CD14-positive monocyte (primary cell): ENCODE results near the gene FAM107B. TPM values are rescaled to one million over a fixed set of nuclear protein-coding genes. Genes with fewer than 3 reads are reported as not detected.

Experiments
- DNase-seq, 3 donors: peaks; one replicate each; pipeline ENCODE4 v3.0.0-alpha.2; 2011 to 2022
- H2AFZ ChIP-seq: 2 replicates; pipeline ENCODE4 v1.6.0; 2012; ENCODE audit warnings: mild to moderate bottlenecking, low read depth, low read length, inconsistent platforms; ENCODE audit not compliant: insufficient read depth, poor library complexity, severe bottlenecking
- H3K27ac ChIP-seq, 2 donors: 1 replicate in 1 of 2; 2 replicates in 1 of 2; pipeline ENCODE4 v1.5.1; 2012 to 2013; ENCODE audit warnings: low read length in 2 of 2, control low read depth in 1 of 2, inconsistent platforms in 1 of 2, low read depth in 1 of 2, mild to moderate bottlenecking in 1 of 2
- H3K27me3 ChIP-seq, 2 donors: one replicate each; pipeline versions ENCODE4 v1.6.0 to v1.6.1; 2011 to 2013; ENCODE audit warnings: low read length in 2 of 2; ENCODE audit not compliant: control insufficient read depth in 2 of 2, insufficient read depth in 2 of 2
- H3K36me3 ChIP-seq, 2 donors: replicated peaks in 1 of 2; 1 replicate in 1 of 2; 2 replicates in 1 of 2; pipeline versions ENCODE4 v1.5.1 to v1.6.1; 2012 to 2013; ENCODE audit warnings: low read length in 2 of 2, control low read depth in 1 of 2, inconsistent platforms in 1 of 2, mild to moderate bottlenecking in 1 of 2; ENCODE audit not compliant: insufficient read depth in 2 of 2, control insufficient read depth in 1 of 2
- H3K4me1 ChIP-seq, 2 donors: 1 replicate in 1 of 2; 2 replicates in 1 of 2; pipeline versions ENCODE4 v1.5.1 to v1.6.1; 2012 to 2013; ENCODE audit warnings: low read length in 2 of 2, control low read depth in 1 of 2, inconsistent platforms in 1 of 2, mild to moderate bottlenecking in 1 of 2, moderate library complexity in 1 of 2; ENCODE audit not compliant: insufficient read depth in 2 of 2, control insufficient read depth in 1 of 2
- H3K4me2 ChIP-seq: replicated peaks from 2 replicates; pipeline ENCODE3; 2012; ENCODE audit warnings: low read length, moderate library complexity, mild to moderate bottlenecking; ENCODE audit not compliant: poor library complexity, severe bottlenecking; ENCODE audit errors: extremely low read depth
- H3K4me3 ChIP-seq, 3 experiments: fragments of 200-600 bp in 1 of 3; sonication (generic) in 1 of 3; replicated peaks in 1 of 3; 1 replicate in 2 of 3; 2 replicates in 1 of 3; pipeline ENCODE4 v1.5.1; 2011 to 2013; ENCODE audit warnings: low read length in 3 of 3, mild to moderate bottlenecking in 3 of 3, control low read depth in 2 of 3, low read depth in 2 of 3, inconsistent platforms in 1 of 3, moderate library complexity in 1 of 3
- H3K79me2 ChIP-seq: 2 replicates; pipeline ENCODE4 v1.6.0; 2012; ENCODE audit warnings: mild to moderate bottlenecking, control low read depth, inconsistent platforms, low read length, moderate library complexity; ENCODE audit not compliant: insufficient read depth
- H3K9ac ChIP-seq: 2 replicates; pipeline ENCODE4 v1.6.0; 2017; ENCODE audit warnings: low read length, mild to moderate bottlenecking; ENCODE audit not compliant: insufficient read depth, poor library complexity, severe bottlenecking
- H3K9me3 ChIP-seq, 2 donors: replicated peaks in 1 of 2; 1 replicate in 1 of 2; 2 replicates in 1 of 2; pipeline versions ENCODE4 v1.5.1 to v1.6.1; 2012 to 2013; ENCODE audit warnings: low read length in 2 of 2, control low read depth in 1 of 2; ENCODE audit not compliant: control insufficient read depth in 1 of 2, insufficient read depth in 1 of 2
- H4K20me1 ChIP-seq: 2 replicates; pipeline ENCODE4 v1.6.0; 2012; ENCODE audit warnings: mild to moderate bottlenecking, low read length, control low read depth, moderate library complexity; ENCODE audit not compliant: insufficient read depth
- H3K27ac Mint-ChIP-seq, 7 donors: one replicate each; pipeline ENCODE4 v1.8.0; 2020; ENCODE audit warnings: mild to moderate bottlenecking in 7 of 7, mixed read lengths in 7 of 7, moderate library complexity in 6 of 7, inconsistent platforms in 2 of 7
- H3K27me3 Mint-ChIP-seq, 3 donors: one replicate each; pipeline ENCODE4 v1.8.0; 2021 to 2022; ENCODE audit warnings: low read depth in 3 of 3, mild to moderate bottlenecking in 3 of 3, mixed read lengths in 3 of 3, moderate library complexity in 3 of 3, inconsistent platforms in 1 of 3
- H3K36me3 Mint-ChIP-seq, 2 donors: one replicate each; pipeline ENCODE4 v1.8.0; 2020; ENCODE audit warnings: mixed read lengths in 2 of 2, inconsistent platforms in 1 of 2, mild to moderate bottlenecking in 1 of 2
- H3K4me1 Mint-ChIP-seq: one replicate; pipeline ENCODE4 v1.8.0; 2020; ENCODE audit warnings: mild to moderate bottlenecking, mixed read lengths
- H3K4me3 Mint-ChIP-seq, 2 donors: one replicate each; pipeline ENCODE4 v1.8.0; 2020; ENCODE audit warnings: mild to moderate bottlenecking in 2 of 2, mixed read lengths in 2 of 2, moderate library complexity in 1 of 2
- H3K9me3 Mint-ChIP-seq, 7 donors: one replicate each; pipeline ENCODE4 v1.8.0; 2020 to 2022; ENCODE audit warnings: mixed read lengths in 7 of 7, mild to moderate bottlenecking in 6 of 7, moderate library complexity in 6 of 7, inconsistent platforms in 2 of 7
- CTCF ChIP-seq: fragments of 200-600 bp; IDR thresholded peaks from one replicate; pipeline ENCODE4 v1.8.0; 2022; ENCODE audit warnings: antibody characterized with exemption, mild to moderate bottlenecking
- WGBS: methylation state at CpG from one replicate; pipeline ENCODE4 v1.1.5; 2013; ENCODE audit warnings: missing lambda C conversion rate; ENCODE audit not compliant: insufficient coverage; 5-methylcytosine and 5-hydroxymethylcytosine counted together
- intact Hi-C, 2 donors: fragments of 100-400 bp; cut with micrococcal nuclease; formaldehyde crosslinking; loops; one replicate each; pipeline versions ENCODE4 v1.15.0 to v1.15.1; 2023
- polyA plus RNA-seq, 3 donors: library from polyadenylated mRNA; depleted of rRNA in 1 of 3; unstranded in 2 of 3; stranded (reverse) in 1 of 3; fragments of 300-500 nt in 2 of 3; fragments of >200 nt in 1 of 3; fragmentation: Illumina TruSeq in 2 of 3; gene quantifications; 1 replicate in 2 of 3; 2 replicates in 1 of 3; pipeline ENCODE4 v1.2.3, GENCODE V29; 2012 to 2021

Gene FAM107B
- polyA plus RNA-seq, 3 donors: 27.2 to 68.5 (median 28.4) TPM

GRCh38 chr10:14810969-14811953, 36.6 kb upstream of the FAM107B start:
- Histone ChIP-seq H3K4me2 (no peak overlapping the region), H3K36me3 (no peaks in the 10 kb centered on the region), H3K4me3 (no peak overlapping the region), H4K20me1 (no peaks in the 10 kb centered on the region), H3K9me3 (no peaks in the 10 kb centered on the region), H2AFZ (no peak overlapping the region), H3K27ac (no peak overlapping the region), H3K4me1 (peaks cover 0 to 3% of the 10 kb centered on the region in 2 donors), H3K79me2 (no peaks in the 10 kb centered on the region), H3K27me3 (no peaks in the 10 kb centered on the region), H3K9ac (no peak overlapping the region)
- Mint-ChIP-seq H3K9me3 (peaks cover 0 to 8% (median 0%) of the 10 kb centered on the region in 7 donors), H3K27ac (no peak overlapping the region), H3K4me3 (no peak overlapping the region), H3K27me3 (peaks cover 0 to 5% (median 0%) of the 10 kb centered on the region in 3 donors), H3K4me1 (peaks cover 12% of the 10 kb centered on the region), H3K36me3 (no peaks in the 10 kb centered on the region)
- intact Hi-C loops: no loop called here
- 94% methylated on average over 7 of the region's 9 CpGs for WGBS
- DNase-seq: no peak
- no peak for TF ChIP-seq CTCF

GRCh38 chr10:14806318-14806717, 31.6 kb upstream of the FAM107B start:
- H3K4me1 Mint-ChIP-seq: peaks cover 1% of the 10 kb centered on the region
- Histone ChIP-seq H3K4me3 (no peak overlapping the region), H3K4me2 (no peak overlapping the region), H3K9ac (no peak overlapping the region), H3K27ac (no peak overlapping the region), H3K27me3 (no peaks in the 10 kb centered on the region), H3K9me3 (no peaks in the 10 kb centered on the region), H3K4me1 (no peaks in the 10 kb centered on the region), H3K79me2 (no peaks in the 10 kb centered on the region), H4K20me1 (no peaks in the 10 kb centered on the region), H2AFZ (no peak overlapping the region), H3K36me3 (no peaks in the 10 kb centered on the region)
- peaks cover 0 to 3% (median 0%) of the 10 kb centered on the region in 3 donors for H3K27me3 Mint-ChIP-seq
- H3K4me3 Mint-ChIP-seq: no peak overlapping the region
- TF ChIP-seq CTCF: no peak
- WGBS: 100% methylated on average over 1 of the region's 3 CpGs
- peaks cover 0 to 6% (median 0%) of the 10 kb centered on the region in 7 donors for H3K9me3 Mint-ChIP-seq
- H3K36me3 Mint-ChIP-seq: no peaks in the 10 kb centered on the region
- no peak for DNase-seq
- no peak overlapping the region for H3K27ac Mint-ChIP-seq
- intact Hi-C loops: no loop called here
